GM12878 (cell line): ENCODE results near the gene TELO2. TPM values are rescaled to one million over a fixed set of nuclear protein-coding genes. Genes with fewer than 3 reads are reported as not detected.

Experiments used
- ATAC-seq: fragments of 200-7000 bp; cut with Tn5 transposase; 3 replicates; pipeline ENCODE4 v1.9.1; 2020; ENCODE audit warnings: mild to moderate bottlenecking, moderate library complexity
- BruUV-seq: library from RNA; stranded (reverse); fragments of 400-500 nt; replicated peaks from 2 replicates; lab custom pipeline; 2021; lab: Mats Ljungman, UMichigan
- CTCF ChIA-PET: fragments of 300-600 bp; sonication (Branson Sonifier 250); formaldehyde crosslinking; extraction: SDS; loops from one replicate; lab custom pipeline; 2021; ENCODE audit warnings: inconsistent platforms; lab: Yijun Ruan, JAX
- POLR2A ChIA-PET: fragments of 350-600 bp; formaldehyde crosslinking; extraction: SDS; loops from one replicate; lab custom pipeline; 2021; ENCODE audit warnings: inconsistent platforms; lab: Charles Lee
- RAD21 ChIA-PET: fragments of 300-600 bp; sonication (Branson Sonifier 250); formaldehyde crosslinking; loops from one replicate; lab custom pipeline; 2023; ENCODE audit warnings: antibody characterized with exemption; ENCODE audit not compliant: unreplicated experiment; lab: Charles Lee
- SMC1A ChIA-PET: fragments of 300-600 bp; sonication (Branson Sonifier 250); formaldehyde crosslinking; loops from one replicate; lab custom pipeline; 2023; ENCODE audit not compliant: unreplicated experiment, uncharacterized antibody; lab: Charles Lee
- DNase-seq: peaks from one replicate; pipeline ENCODE4 v3.0.0-alpha.2; 2011; ENCODE audit warnings: low read depth, low spot score
- FAIRE-seq: peaks from 3 replicates; lab custom pipeline; 2011; peaks lifted over from hg19 to GRCh38; lab: Jason Lieb, UNC
- H2AFZ ChIP-seq: 2 replicates; pipeline ENCODE4 v1.6.0; 2011; ENCODE audit warnings: low read depth, low read length, control low read depth; ENCODE audit not compliant: control insufficient read depth
- H3K27ac ChIP-seq: 2 replicates; pipeline ENCODE4 v1.5.1; 2011; ENCODE audit warnings: control low read depth; ENCODE audit not compliant: control insufficient read depth, insufficient read depth
- H3K27me3 ChIP-seq, 2 experiments: replicated peaks in 1 of 2; 2 replicates each; pipeline versions ENCODE4 v1.6.0 to v1.6.1; 2011; ENCODE audit warnings: low read length in 1 of 2; ENCODE audit not compliant: control insufficient read depth in 2 of 2, insufficient read depth in 2 of 2
- H3K36me3 ChIP-seq, 2 experiments: 2 replicates each; pipeline ENCODE4 v1.5.1; 2011; ENCODE audit warnings: low read length in 1 of 2; ENCODE audit not compliant: control insufficient read depth in 2 of 2, insufficient read depth in 2 of 2
- H3K4me1 ChIP-seq: 2 replicates; pipeline ENCODE4 v1.6.1; 2011; ENCODE audit warnings: mild to moderate bottlenecking, low read length, moderate library complexity, mixed read lengths; ENCODE audit not compliant: control insufficient read depth, insufficient read depth
- H3K4me2 ChIP-seq: 2 replicates; pipeline ENCODE4 v1.6.0; 2011; ENCODE audit warnings: control low read depth; ENCODE audit not compliant: control insufficient read depth, insufficient read depth
- H3K4me3 ChIP-seq: fragments of 200-600 bp; sonication (generic); 2 replicates; pipeline ENCODE4 v1.5.1; 2016
- H3K79me2 ChIP-seq: 2 replicates; pipeline ENCODE4 v1.6.0; 2011; ENCODE audit warnings: low read length; ENCODE audit not compliant: control insufficient read depth, insufficient read depth
- H3K9ac ChIP-seq: 2 replicates; pipeline ENCODE4 v1.8.0; 2011; ENCODE audit warnings: low read length, control low read depth, mixed read lengths; ENCODE audit not compliant: control insufficient read depth, insufficient read depth
- H3K9me3 ChIP-seq: replicated peaks from 3 replicates; pipeline ENCODE4 v1.5.1; 2011; ENCODE audit warnings: mild to moderate bottlenecking, low read length; ENCODE audit not compliant: control insufficient read depth, insufficient read depth
- H4K20me1 ChIP-seq: 2 replicates; pipeline ENCODE4 v1.6.0; 2011; ENCODE audit not compliant: control insufficient read depth, insufficient read depth
- HSF1 ChIP-seq: fragments of 150-350 bp; IDR thresholded peaks from 2 replicates; pipeline ENCODE4 v1.6.1; 2014; ENCODE audit warnings: mild to moderate bottlenecking, low read depth, low read length
- NFYB ChIP-seq: IDR thresholded peaks from 2 replicates; pipeline ENCODE4 v1.6.1; 2011; ENCODE audit warnings: low read depth, mild to moderate bottlenecking, low read length, improper control_type of control experiment, moderate library complexity; ENCODE audit not compliant: insufficient read depth
- NRF1 ChIP-seq: conservative IDR thresholded peaks from 2 replicates; pipeline ENCODE4 v1.6.1; 2011; ENCODE audit warnings: mild to moderate bottlenecking, low read depth, low read length, improper control_type of control experiment
- POLR2A ChIP-seq: IDR thresholded peaks from 2 replicates; pipeline ENCODE4 v1.6.1; 2011; ENCODE audit warnings: low read depth, mild to moderate bottlenecking, low read length
- RFX5 ChIP-seq: IDR thresholded peaks from 2 replicates; pipeline ENCODE4 v1.6.1; 2011; ENCODE audit warnings: low read depth, low read length, improper control_type of control experiment
- SMC3 ChIP-seq: IDR thresholded peaks from 2 replicates; pipeline ENCODE4 v1.6.1; 2011; ENCODE audit warnings: low read length, improper control_type of control experiment, borderline replicate concordance
- USF2 ChIP-seq: IDR thresholded peaks from 2 replicates; pipeline ENCODE4 v1.6.1; 2011; ENCODE audit warnings: low read depth, low read length, improper control_type of control experiment, borderline replicate concordance
- ZNF622 ChIP-seq: fragments of 450-650 bp; IDR thresholded peaks from 2 replicates; pipeline ENCODE4 v1.6.1; 2017; ENCODE audit warnings: mild to moderate bottlenecking, inconsistent platforms
- WGBS: methylation state at CpG from one replicate; pipeline ENCODE4 v1.1.6; 2016; ENCODE audit warnings: low lambda C conversion rate; ENCODE audit not compliant: insufficient replicate concordance, insufficient coverage; ENCODE audit errors: missing lambda C conversion rate; 5-methylcytosine and 5-hydroxymethylcytosine counted together
- in situ Hi-C: fragments of 300-500 bp; cut with MboI; formaldehyde crosslinking; loops from 9 replicates; pipeline ENCODE4 v1.14.3; 2018; ENCODE audit warnings: mixed read lengths
- intact Hi-C: fragments of 100-400 bp; cut with micrococcal nuclease; formaldehyde crosslinking; loops from one replicate; pipeline ENCODE4 v1.14.2; 2022; ENCODE audit not compliant: unreplicated experiment
- polyA plus RNA-seq, 11 experiments: library from polyadenylated mRNA; depleted of rRNA in 4 of 11; unstranded in 6 of 11; stranded (reverse) in 5 of 11; fragments of >200 nt; fragmentation: Nextera tagmentation in 4 of 11; fragmentation: Illumina TruSeq in 1 of 11; extraction: Ambion mirVana in 4 of 11; extraction: Trizol in 1 of 11; gene quantifications; 1 replicate in 1 of 11; 2 replicates in 10 of 11; pipeline versions ENCODE4 v1.2.1 to v1.2.3, GENCODE V29; 2011 to 2016; ENCODE audit warnings: inconsistent platforms in 2 of 11, missing spikeins in 2 of 11, low read depth in 1 of 11
- total RNA-seq, 4 experiments: library from RNA; depleted of rRNA in 3 of 4; stranded (reverse); fragments of >200 nt in 3 of 4; fragmentation: Illumina TruSeq in 1 of 4; extraction: Trizol in 1 of 4; gene quantifications; 2 replicates each; pipeline versions ENCODE4 v1.2.1 to v1.2.3, GENCODE V29; 2013 to 2021

The TELO2 gene
- total and polyA plus RNA-seq, 10 of the 15 experiments (the other 5 are each of a cell fraction or from before 2014, with no cell fraction given): 0.55 to 72.8 (median 18.6) TPM

- no TSS peak for BruUV-seq
- Histone ChIP-seq H3K27me3 (no peaks in the 10 kb centered on the region), H2AFZ (no peak overlapping the region), H3K27ac (no peak overlapping the region), H4K20me1 (no peaks in the 10 kb centered on the region), H3K4me2 (peak overlapping the region; percentile 94), H3K9me3 (no peaks in the 10 kb centered on the region), H3K4me1 (peaks cover 6% of the 10 kb centered on the region), H3K79me2 (peaks cover 17% of the 10 kb centered on the region), H3K4me3 (peak overlapping the region; percentile 95; the same call in 1 of the 2 replicates), H3K9ac (no peak overlapping the region; the same call in 1 of the 2 replicates), H3K36me3 (peaks cover 3 to 7% of the 10 kb centered on the region in 2 experiments; a peak in 3 of 4 replicates)
- ChIA-PET SMC1A (no interaction called here), RAD21 (no interaction called here), CTCF (interaction anchor here (1.1 kb wide), 1 partner anchor 66 kb away, joined by 3 read pairs; no protein-coding TSS in a partner anchor), POLR2A (no interaction called here)
- FAIRE-seq (no peak), ATAC-seq (no peak), DNase-seq (no peak)
- in situ Hi-C loops: no loop called here
- intact Hi-C loops: no loop called here
- TF ChIP-seq POLR2A (no peak), RFX5 (no peak), ZNF622 (no peak), NRF1 (no peak), USF2 (no peak), SMC3 (no peak), HSF1 (no peak), NFYB (no peak)
- 93% methylated on average over 13 of the region's 13 CpGs for WGBS
These were observed 1.6 kb downstream of the TELO2 start for GRCh38 chr16:1494711-1495110.
